H9 (cell line): ENCODE measurements around the gene DMP1. TPM values are rescaled to one million over a fixed set of nuclear protein-coding genes. Genes with fewer than 3 reads are reported as not detected.

ENCODE experiments used
- DNase-seq: peaks from one replicate; pipeline ENCODE4 v3.0.0-alpha.2; 2017
- H2AFZ ChIP-seq: one replicate; pipeline ENCODE4 v1.6.1; 2013; ENCODE audit warnings: mild to moderate bottlenecking, low read length, control low read depth, moderate library complexity
- H2AK5ac ChIP-seq: 2 replicates; pipeline ENCODE4 v1.6.1; 2013; ENCODE audit warnings: low read length, control low read depth, mixed read lengths; ENCODE audit not compliant: insufficient read length
- H2BK120ac ChIP-seq: one replicate; pipeline ENCODE4 v1.6.1; 2013; ENCODE audit warnings: low read depth, mild to moderate bottlenecking, low read length, control low read depth, inconsistent platforms; ENCODE audit not compliant: poor library complexity, severe bottlenecking
- H2BK12ac ChIP-seq: 2 replicates; pipeline ENCODE4 v1.6.1; 2013; ENCODE audit warnings: low read length, control low read depth, mixed read lengths, low read depth; ENCODE audit not compliant: insufficient read length
- H2BK15ac ChIP-seq: 2 replicates; pipeline ENCODE4 v1.6.1; 2013; ENCODE audit warnings: low read depth, low read length, control low read depth
- H2BK20ac ChIP-seq: one replicate; pipeline ENCODE4 v1.6.1; 2013; ENCODE audit warnings: low read depth, mild to moderate bottlenecking, low read length, control low read depth, inconsistent platforms; ENCODE audit not compliant: poor library complexity, severe bottlenecking
- H2BK5ac ChIP-seq: 2 replicates; pipeline ENCODE4 v1.6.1; 2013; ENCODE audit warnings: low read length, control low read depth, mixed read lengths; ENCODE audit not compliant: insufficient read length
- H3K14ac ChIP-seq: 2 replicates; pipeline ENCODE4 v1.6.1; 2013; ENCODE audit warnings: low read length, control low read depth; ENCODE audit not compliant: insufficient read depth
- H3K18ac ChIP-seq: 2 replicates; pipeline ENCODE4 v1.6.1; 2013; ENCODE audit warnings: low read depth, mild to moderate bottlenecking, mixed read lengths, low read length, control low read depth; ENCODE audit not compliant: insufficient read length
- H3K23ac ChIP-seq: 2 replicates; pipeline ENCODE4 v1.6.1; 2013; ENCODE audit warnings: low read length, control low read depth, mixed read lengths, low read depth; ENCODE audit not compliant: insufficient read length
- H3K23me2 ChIP-seq: 2 replicates; pipeline ENCODE4 v1.6.1; 2013; ENCODE audit warnings: low read depth, mild to moderate bottlenecking, mixed read lengths, low read length, control low read depth; ENCODE audit not compliant: insufficient read length, poor library complexity, severe bottlenecking
- H3K27ac ChIP-seq: 2 replicates; pipeline ENCODE4 v1.5.1; 2013; ENCODE audit warnings: low read length, control low read depth, mixed read lengths, low read depth; ENCODE audit not compliant: insufficient read length
- H3K27me3 ChIP-seq: 2 replicates; pipeline ENCODE4 v1.6.1; 2013; ENCODE audit warnings: low read length, control low read depth, inconsistent platforms; ENCODE audit not compliant: insufficient read depth
- H3K4ac ChIP-seq: 2 replicates; pipeline ENCODE4 v1.6.1; 2013; ENCODE audit warnings: low read depth, mild to moderate bottlenecking, control low read depth, inconsistent platforms, low read length, moderate library complexity
- H3K4me1 ChIP-seq: 2 replicates; pipeline ENCODE4 v1.6.1; 2013; ENCODE audit warnings: low read length, control low read depth, inconsistent platforms; ENCODE audit not compliant: insufficient read depth
- H3K4me2 ChIP-seq: 2 replicates; pipeline ENCODE4 v1.6.1; 2013; ENCODE audit warnings: low read length, control low read depth, mixed read lengths; ENCODE audit not compliant: insufficient read length, insufficient read depth
- H3K56ac ChIP-seq: 2 replicates; pipeline ENCODE4 v1.6.1; 2013; ENCODE audit warnings: low read depth, mild to moderate bottlenecking, mixed read lengths, low read length, control low read depth; ENCODE audit not compliant: insufficient read length
- H3K79me1 ChIP-seq: 2 replicates; pipeline ENCODE4 v1.6.1; 2013; ENCODE audit warnings: low read depth, mild to moderate bottlenecking, moderate library complexity, low read length, control low read depth, inconsistent platforms; ENCODE audit not compliant: insufficient read depth, poor library complexity, severe bottlenecking
- H3K79me2 ChIP-seq: 2 replicates; pipeline ENCODE4 v1.6.1; 2013; ENCODE audit warnings: low read length, control low read depth, inconsistent platforms; ENCODE audit not compliant: insufficient read depth
- H3K9ac ChIP-seq: 2 replicates; pipeline ENCODE4 v1.6.1; 2013; ENCODE audit warnings: low read length, control low read depth, mixed read lengths; ENCODE audit not compliant: insufficient read length; ENCODE audit errors: extremely low read depth
- H3K9me3 ChIP-seq: one replicate; pipeline ENCODE4 v1.6.1; 2013; ENCODE audit warnings: low read depth, low read length, inconsistent platforms; ENCODE audit not compliant: control insufficient read depth
- H3T11ph ChIP-seq: one replicate; pipeline ENCODE4 v1.6.1; 2013; ENCODE audit warnings: mild to moderate bottlenecking, low read length, control low read depth, inconsistent platforms
- H4K20me1 ChIP-seq: one replicate; pipeline ENCODE4 v1.6.1; 2013; ENCODE audit not compliant: control insufficient read depth, insufficient read length, insufficient read depth
- H4K5ac ChIP-seq: 2 replicates; pipeline ENCODE4 v1.6.1; 2013; ENCODE audit warnings: low read depth, mild to moderate bottlenecking, mixed read lengths, low read length, control low read depth; ENCODE audit not compliant: insufficient read length
- H4K8ac ChIP-seq: replicated peaks from 2 replicates; pipeline ENCODE4 v1.6.1; 2013; ENCODE audit warnings: low read length, control low read depth, mixed read lengths, low read depth; ENCODE audit not compliant: insufficient read length
- H4K91ac ChIP-seq: 2 replicates; pipeline ENCODE4 v1.6.1; 2013; ENCODE audit warnings: low read depth, mild to moderate bottlenecking, moderate library complexity, mixed read lengths, low read length, control low read depth; ENCODE audit not compliant: insufficient read length
- H3K27ac Mint-ChIP-seq, 3 experiments: 2 replicates in 2 of 3; 3 replicates in 1 of 3; pipeline ENCODE4 v1.8.0; 2020 to 2021; ENCODE audit warnings: mixed read lengths in 3 of 3, mild to moderate bottlenecking in 1 of 3, moderate library complexity in 1 of 3
- H3K27me3 Mint-ChIP-seq: 2 replicates; pipeline ENCODE4 v1.8.0; 2021; ENCODE audit warnings: low read depth, mild to moderate bottlenecking, moderate library complexity, mixed read lengths
- H3K36me3 Mint-ChIP-seq, 3 experiments: 2 replicates in 2 of 3; 3 replicates in 1 of 3; pipeline ENCODE4 v1.8.0; 2020 to 2021; ENCODE audit warnings: low read depth in 3 of 3, mixed read lengths in 3 of 3; ENCODE audit not compliant: insufficient read depth in 1 of 3
- H3K4me1 Mint-ChIP-seq, 2 experiments: 2 replicates each; pipeline ENCODE4 v1.8.0; 2020; ENCODE audit warnings: mixed read lengths in 2 of 2
- H3K4me3 Mint-ChIP-seq, 2 experiments: 2 replicates in 1 of 2; 3 replicates in 1 of 2; pipeline ENCODE4 v1.8.0; 2020 to 2021; ENCODE audit warnings: mild to moderate bottlenecking in 2 of 2, mixed read lengths in 2 of 2, moderate library complexity in 1 of 2
- H3K9me3 Mint-ChIP-seq, 2 experiments: 2 replicates in 1 of 2; 3 replicates in 1 of 2; pipeline ENCODE4 v1.8.0; 2020; ENCODE audit warnings: mild to moderate bottlenecking in 2 of 2, mixed read lengths in 2 of 2, moderate library complexity in 1 of 2
- CTCF ChIP-seq: fragments of 200-600 bp; sonication (generic); conservative IDR thresholded peaks from 3 replicates; pipeline ENCODE4 v1.8.0; 2021; ENCODE audit warnings: antibody characterized with exemption, mild to moderate bottlenecking
- WGBS: extraction: QIAGEN DNeasy Blood & Tissue Kit; methylation state at CpG from one replicate; pipeline ENCODE4 v1.1.7; 2013; ENCODE audit warnings: missing lambda C conversion rate, low lambda C conversion rate, mixed read lengths; ENCODE audit not compliant: insufficient read length; ENCODE audit errors: extremely low coverage; 5-methylcytosine and 5-hydroxymethylcytosine counted together
- total RNA-seq: library from RNA; stranded (reverse); gene quantifications from 2 replicates; pipeline ENCODE4 v1.2.1, GENCODE V29; 2021

The DMP1 gene
- total RNA-seq, 1 experiment from 2014 or later, result not detected

- H3K79me1 ChIP-seq, result no peaks in the 10 kb centered on the region
- no peak for DNase-seq
- H3K27ac Mint-ChIP-seq, result no peak overlapping the region
- no peak overlapping the region for H2AFZ ChIP-seq
- H3K56ac ChIP-seq, result no peak overlapping the region
- H4K8ac ChIP-seq, result no peak overlapping the region
- no peak overlapping the region for H3K4me2 ChIP-seq
- no peak overlapping the region for H2BK20ac ChIP-seq
- no peak overlapping the region for H3K4me3 Mint-ChIP-seq
- H3K14ac ChIP-seq, result no peak overlapping the region
- no CpG with 5 or more reads among the region's 4 CpGs for WGBS
- H3K18ac ChIP-seq, result no peak overlapping the region
- H2BK5ac ChIP-seq, result no peak overlapping the region
- H3K9ac ChIP-seq, result no peak overlapping the region
- no peak overlapping the region for H3K4ac ChIP-seq
- no peaks in the 10 kb centered on the region for H3K23me2 ChIP-seq
- H3K4me1 Mint-ChIP-seq, result no peaks in the 10 kb centered on the region
- no peaks in the 10 kb centered on the region for H3K36me3 Mint-ChIP-seq
- H3K27ac ChIP-seq, result no peak overlapping the region
- H2BK120ac ChIP-seq, result no peak overlapping the region
- H3T11ph ChIP-seq, result no peak overlapping the region
- H3K4me1 ChIP-seq, result no peaks in the 10 kb centered on the region
- H2BK12ac ChIP-seq, result no peak overlapping the region
- H3K9me3 ChIP-seq, result no peaks in the 10 kb centered on the region
- H3K27me3 Mint-ChIP-seq, result no peaks in the 10 kb centered on the region
- H3K9me3 Mint-ChIP-seq, result no peaks in the 10 kb centered on the region
- no peak overlapping the region for H3K23ac ChIP-seq
- no peaks in the 10 kb centered on the region for H4K20me1 ChIP-seq
- H4K91ac ChIP-seq, result no peak overlapping the region
- H2AK5ac ChIP-seq, result no peak overlapping the region
- H3K79me2 ChIP-seq, result no peaks in the 10 kb centered on the region
- no peak overlapping the region for H4K5ac ChIP-seq
- H2BK15ac ChIP-seq, result no peak overlapping the region
- no peak for TF ChIP-seq CTCF
- H3K27me3 ChIP-seq, result no peaks in the 10 kb centered on the region
These were observed 35.7 kb upstream of the DMP1 start for GRCh38 chr4:87614292-87614890.
